Caco-2 (cell line): ENCODE data around the gene COL6A2. TPM values are rescaled to one million over a fixed set of nuclear protein-coding genes. Genes with fewer than 3 reads are reported as not detected.

ENCODE experiments used
- BruUV-seq: library from RNA; stranded (reverse); fragments of 400-500 nt; replicated peaks from 2 replicates; lab custom pipeline; 2021; lab: Mats Ljungman, UMichigan
- CTCF ChIA-PET: fragments of 300-600 bp; sonication (Branson Sonifier 250); formaldehyde crosslinking; loops from one replicate; lab custom pipeline; 2022; ENCODE audit warnings: antibody characterized with exemption; lab: Charles Lee
- POLR2A ChIA-PET: fragments of 300-600 bp; sonication (Branson Sonifier 250); formaldehyde crosslinking; loops from one replicate; lab custom pipeline; 2022; ENCODE audit warnings: antibody characterized with exemption; lab: Charles Lee
- DNase-seq, 2 experiments: peaks; one replicate each; pipeline versions ENCODE4 v3.0.0 to v3.0.0-alpha.2; 2020 to 2022
- H3K27me3 ChIP-seq: replicated peaks from 2 replicates; pipeline ENCODE4 v1.6.0; 2011; ENCODE audit warnings: low read length; ENCODE audit not compliant: control insufficient read depth, insufficient read depth
- H3K36me3 ChIP-seq: 2 replicates; pipeline ENCODE4 v1.5.1; 2011; ENCODE audit warnings: low read length; ENCODE audit not compliant: control insufficient read depth, insufficient read depth
- H3K4me1 ChIP-seq: fragments of 250-450 bp; sonication (Bioruptor Pico); 2 replicates; pipeline ENCODE4 v1.5.1; 2020; ENCODE audit warnings: mild to moderate bottlenecking
- H3K4me3 ChIP-seq: 2 replicates; pipeline ENCODE4 v1.5.1; 2011; ENCODE audit warnings: low read depth, mild to moderate bottlenecking, control low read depth, low read length
- H3K9me3 ChIP-seq: fragments of 250-450 bp; sonication (Bioruptor Pico); 2 replicates; pipeline ENCODE4 v1.5.1; 2020; ENCODE audit warnings: mild to moderate bottlenecking, moderate library complexity
- H3K27ac Mint-ChIP-seq: one replicate; pipeline ENCODE4 v1.8.0; 2022; ENCODE audit warnings: mixed read lengths; ENCODE audit not compliant: unreplicated experiment
- H3K27me3 Mint-ChIP-seq: one replicate; pipeline ENCODE4 v1.8.0; 2022; ENCODE audit warnings: mixed read lengths; ENCODE audit not compliant: insufficient read depth, unreplicated experiment
- H3K36me3 Mint-ChIP-seq: one replicate; pipeline ENCODE4 v1.8.0; 2022; ENCODE audit warnings: mild to moderate bottlenecking, mixed read lengths; ENCODE audit not compliant: insufficient read depth, unreplicated experiment
- H3K4me1 Mint-ChIP-seq: one replicate; pipeline ENCODE4 v1.8.0; 2022; ENCODE audit warnings: low read depth, mixed read lengths; ENCODE audit not compliant: unreplicated experiment
- H3K4me3 Mint-ChIP-seq: one replicate; pipeline ENCODE4 v1.8.0; 2022; ENCODE audit warnings: mild to moderate bottlenecking, moderate library complexity, mixed read lengths; ENCODE audit not compliant: unreplicated experiment
- H3K9me3 Mint-ChIP-seq: one replicate; pipeline ENCODE4 v1.8.0; 2022; ENCODE audit warnings: mixed read lengths; ENCODE audit not compliant: unreplicated experiment
- intact Hi-C: fragments of 100-400 bp; cut with micrococcal nuclease; formaldehyde crosslinking; loops from one replicate; pipeline ENCODE4 v1.10.0; 2022; ENCODE audit not compliant: unreplicated experiment
- total RNA-seq: library from RNA; stranded (reverse); gene quantifications from 2 replicates; pipeline ENCODE4 v1.2.3, GENCODE V29; 2022
- TF ChIP-seq, protein P1 (sequence below), 2 experiments: fragments of 200-600 bp in 1 of 2; IDR thresholded peaks; 1 replicate in 1 of 2; 2 replicates in 1 of 2; pipeline versions ENCODE4 v1.5.1 to v1.8.0; 2011 to 2022; ENCODE audit warnings: antibody characterized with exemption in 1 of 2, control low read depth in 1 of 2, inconsistent platforms in 1 of 2, low read depth in 1 of 2, low read length in 1 of 2, mild to moderate bottlenecking in 1 of 2, moderate library complexity in 1 of 2; ENCODE audit not compliant: insufficient read depth in 1 of 2, severe bottlenecking in 1 of 2, unreplicated experiment in 1 of 2

The COL6A2 gene
- total RNA-seq, 1 experiment from 2014 or later, result 8.8 TPM

GRCh38 chr21:46116189-46116775, 18.4 kb downstream of the COL6A2 start:
- POLR2A ChIA-PET, result interaction anchor here (0.7 kb wide), 1 partner anchor 560 kb away, joined by 3 read pairs; no protein-coding TSS in a partner anchor
- CTCF ChIA-PET, result interaction anchor here (0.6 kb wide), 1 partner anchor 143 kb away, joined by 3 read pairs; no protein-coding TSS in a partner anchor
- Histone ChIP-seq H3K27me3 (no peaks in the 10 kb centered on the region), H3K36me3 (no peaks in the 10 kb centered on the region), H3K4me3 (no peak overlapping the region), H3K9me3 (no peaks in the 10 kb centered on the region), H3K4me1 (no peaks in the 10 kb centered on the region)
- Mint-ChIP-seq H3K4me1 (no peaks in the 10 kb centered on the region), H3K36me3 (no peaks in the 10 kb centered on the region), H3K4me3 (no peak overlapping the region), H3K27me3 (no peaks in the 10 kb centered on the region), H3K9me3 (no peaks in the 10 kb centered on the region), H3K27ac (no peak overlapping the region)
- intact Hi-C loops, result no loop called here
- no TSS peak for BruUV-seq
- TF ChIP-seq, protein P1, sequence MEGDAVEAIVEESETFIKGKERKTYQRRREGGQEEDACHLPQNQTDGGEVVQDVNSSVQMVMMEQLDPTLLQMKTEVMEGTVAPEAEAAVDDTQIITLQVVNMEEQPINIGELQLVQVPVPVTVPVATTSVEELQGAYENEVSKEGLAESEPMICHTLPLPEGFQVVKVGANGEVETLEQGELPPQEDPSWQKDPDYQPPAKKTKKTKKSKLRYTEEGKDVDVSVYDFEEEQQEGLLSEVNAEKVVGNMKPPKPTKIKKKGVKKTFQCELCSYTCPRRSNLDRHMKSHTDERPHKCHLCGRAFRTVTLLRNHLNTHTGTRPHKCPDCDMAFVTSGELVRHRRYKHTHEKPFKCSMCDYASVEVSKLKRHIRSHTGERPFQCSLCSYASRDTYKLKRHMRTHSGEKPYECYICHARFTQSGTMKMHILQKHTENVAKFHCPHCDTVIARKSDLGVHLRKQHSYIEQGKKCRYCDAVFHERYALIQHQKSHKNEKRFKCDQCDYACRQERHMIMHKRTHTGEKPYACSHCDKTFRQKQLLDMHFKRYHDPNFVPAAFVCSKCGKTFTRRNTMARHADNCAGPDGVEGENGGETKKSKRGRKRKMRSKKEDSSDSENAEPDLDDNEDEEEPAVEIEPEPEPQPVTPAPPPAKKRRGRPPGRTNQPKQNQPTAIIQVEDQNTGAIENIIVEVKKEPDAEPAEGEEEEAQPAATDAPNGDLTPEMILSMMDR (IDR thresholded peaks at IDR 0.05; ENCODE audit: insufficient read depth in 1 of 2, low read depth in 1 of 2, low read length in 1 of 2, severe bottlenecking in 1 of 2, unreplicated experiment in 1 of 2), result no peak
- peak in 1 of 2 experiments; percentile 22 for DNase-seq

- no peaks in the 10 kb centered on the region for H3K36me3 Mint-ChIP-seq
- no peak overlapping the region for H3K4me3 ChIP-seq
- H3K27ac Mint-ChIP-seq, result no peak overlapping the region
- BruUV-seq, result no TSS peak
- no peaks in the 10 kb centered on the region for H3K4me1 Mint-ChIP-seq
- POLR2A ChIA-PET, result interaction anchor here (0.7 kb wide), 1 partner anchor 561 kb away, joined by 3 read pairs; no protein-coding TSS in a partner anchor
- H3K9me3 ChIP-seq, result no peaks in the 10 kb centered on the region
- no peaks in the 10 kb centered on the region for H3K27me3 ChIP-seq
- H3K36me3 ChIP-seq, result no peaks in the 10 kb centered on the region
- no peak overlapping the region for H3K4me3 Mint-ChIP-seq
- H3K27me3 Mint-ChIP-seq, result no peaks in the 10 kb centered on the region
- intact Hi-C loops, result no loop called here
- CTCF ChIA-PET, result interaction anchor here (0.6 kb wide), 1 partner anchor 143 kb away, joined by 3 read pairs; no protein-coding TSS in a partner anchor
- no peaks in the 10 kb centered on the region for H3K9me3 Mint-ChIP-seq
- no peaks in the 10 kb centered on the region for H3K4me1 ChIP-seq
- TF ChIP-seq, protein P1 (IDR thresholded peaks at IDR 0.05; ENCODE audit: insufficient read depth in 1 of 2, low read depth in 1 of 2, low read length in 1 of 2, severe bottlenecking in 1 of 2, unreplicated experiment in 1 of 2), result no peak
- peak in 1 of 2 experiments; percentile 28 for DNase-seq
These were observed 19.1 kb downstream of the COL6A2 start for GRCh38 chr21:46116776-46117585.

DNA sequence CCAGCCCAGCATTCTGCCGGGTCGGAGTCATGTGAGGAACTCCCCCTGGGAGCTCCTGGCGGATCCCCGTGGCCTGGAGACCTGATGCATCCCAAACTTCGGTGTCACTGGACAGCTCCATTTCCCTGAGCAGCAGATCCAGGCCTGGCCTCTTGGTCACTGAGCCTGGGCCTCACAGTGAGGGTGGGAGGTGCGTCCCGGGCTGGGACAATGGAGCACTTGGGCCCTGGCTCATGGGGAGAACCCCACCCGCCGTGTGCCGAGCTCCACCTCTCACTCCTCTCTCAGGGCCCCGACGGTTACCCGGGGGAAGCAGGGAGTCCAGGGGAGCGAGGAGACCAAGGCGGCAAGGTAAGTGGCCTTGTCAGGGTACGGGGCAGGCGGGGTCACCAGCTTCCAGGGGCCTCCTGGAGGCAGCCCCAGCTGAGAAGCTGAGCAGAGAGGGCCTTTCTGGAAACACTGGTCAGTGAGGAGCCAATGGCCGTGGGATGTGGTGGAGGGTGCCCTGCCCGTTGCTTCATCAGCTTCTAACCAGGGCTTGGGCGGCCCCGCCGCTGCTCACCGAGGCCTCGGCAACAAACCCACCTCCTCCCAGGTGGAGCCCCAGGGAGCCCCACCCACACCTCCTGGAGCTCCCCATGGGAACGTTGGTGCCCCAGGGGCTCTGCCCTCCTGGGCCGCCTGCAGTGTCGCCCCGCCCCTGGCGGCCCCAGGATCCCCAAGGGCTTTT, 19.8 kb downstream of the COL6A2 start:
- intact Hi-C loops, result no loop called here
- peak in 1 of 2 experiments; percentile 31 for DNase-seq
- TF ChIP-seq, protein P1 (IDR thresholded peaks at IDR 0.05; ENCODE audit: insufficient read depth in 1 of 2, low read depth in 1 of 2, low read length in 1 of 2, severe bottlenecking in 1 of 2, unreplicated experiment in 1 of 2), result no peak
- no TSS peak for BruUV-seq
- ChIA-PET CTCF (no interaction called here), POLR2A (no interaction called here)
- no peaks in the 10 kb centered on the region for H3K27me3 ChIP-seq
- Mint-ChIP-seq H3K27ac (no peak overlapping the region), H3K4me1 (no peaks in the 10 kb centered on the region), H3K27me3 (no peaks in the 10 kb centered on the region), H3K4me3 (no peak overlapping the region), H3K36me3 (no peaks in the 10 kb centered on the region), H3K9me3 (no peaks in the 10 kb centered on the region)
- H3K4me1 ChIP-seq, result no peaks in the 10 kb centered on the region
- H3K9me3 ChIP-seq, result no peaks in the 10 kb centered on the region
- no peaks in the 10 kb centered on the region for H3K36me3 ChIP-seq
- H3K4me3 ChIP-seq, result no peak overlapping the region
